Cardiac muscle cell (in vitro differentiated cells and primary cell): Measurements from ENCODE around the gene PHF12. TPM values are rescaled to one million over a fixed set of nuclear protein-coding genes. Genes with fewer than 3 reads are reported as not detected.

ENCODE experiments used
- DNase-seq, 2 donors: peaks; one replicate each; pipeline versions ENCODE4 v3.0.0 to v3.0.0-alpha.2; 2010 to 2017; ENCODE audit warnings: low read depth in 1 of 2, low spot score in 1 of 2
- H3K27ac ChIP-seq: fragments of 200-600 bp; sonication (generic); 2 replicates; pipeline ENCODE4 v1.5.1; 2016
- H3K27me3 ChIP-seq: fragments of 200-600 bp; sonication (generic); 2 replicates; pipeline ENCODE4 v1.6.0; 2016; ENCODE audit warnings: control low read depth
- H3K36me3 ChIP-seq: fragments of 200-600 bp; sonication (generic); 2 replicates; pipeline ENCODE4 v1.5.1; 2016; ENCODE audit warnings: control low read depth
- H3K4me1 ChIP-seq: fragments of 200-600 bp; sonication (generic); 2 replicates; pipeline ENCODE4 v1.8.1; 2017; ENCODE audit warnings: low read depth, mild to moderate bottlenecking, mixed run types
- H3K4me3 ChIP-seq: fragments of 200-600 bp; sonication (generic); 2 replicates; pipeline ENCODE4 v1.5.1; 2016; ENCODE audit warnings: mild to moderate bottlenecking
- H3K9me3 ChIP-seq: fragments of 200-600 bp; sonication (generic); 2 replicates; pipeline ENCODE4 v1.5.1; 2017; ENCODE audit warnings: low read depth, mild to moderate bottlenecking, control low read depth
- polyA plus RNA-seq: library from polyadenylated mRNA; unstranded; fragments of >200 nt; fragmentation: Nextera tagmentation; extraction: Ambion mirVana; gene quantifications from 2 replicates; pipeline ENCODE4 v1.2.1, GENCODE V29; 2016
- total RNA-seq: library from RNA; depleted of rRNA; stranded (reverse); fragments of >200 nt; gene quantifications from 2 replicates; pipeline ENCODE4 v1.2.3, GENCODE V29; 2016
- TF ChIP-seq, protein P1 (sequence below): IDR thresholded peaks from 2 replicates; pipeline ENCODE4 v1.5.1; 2012; ENCODE audit warnings: low read depth, mild to moderate bottlenecking, low read length

The PHF12 gene
- total and polyA plus RNA-seq, 2 experiments from 2014 or later, result 17.9 to 45.6 TPM

DNA sequence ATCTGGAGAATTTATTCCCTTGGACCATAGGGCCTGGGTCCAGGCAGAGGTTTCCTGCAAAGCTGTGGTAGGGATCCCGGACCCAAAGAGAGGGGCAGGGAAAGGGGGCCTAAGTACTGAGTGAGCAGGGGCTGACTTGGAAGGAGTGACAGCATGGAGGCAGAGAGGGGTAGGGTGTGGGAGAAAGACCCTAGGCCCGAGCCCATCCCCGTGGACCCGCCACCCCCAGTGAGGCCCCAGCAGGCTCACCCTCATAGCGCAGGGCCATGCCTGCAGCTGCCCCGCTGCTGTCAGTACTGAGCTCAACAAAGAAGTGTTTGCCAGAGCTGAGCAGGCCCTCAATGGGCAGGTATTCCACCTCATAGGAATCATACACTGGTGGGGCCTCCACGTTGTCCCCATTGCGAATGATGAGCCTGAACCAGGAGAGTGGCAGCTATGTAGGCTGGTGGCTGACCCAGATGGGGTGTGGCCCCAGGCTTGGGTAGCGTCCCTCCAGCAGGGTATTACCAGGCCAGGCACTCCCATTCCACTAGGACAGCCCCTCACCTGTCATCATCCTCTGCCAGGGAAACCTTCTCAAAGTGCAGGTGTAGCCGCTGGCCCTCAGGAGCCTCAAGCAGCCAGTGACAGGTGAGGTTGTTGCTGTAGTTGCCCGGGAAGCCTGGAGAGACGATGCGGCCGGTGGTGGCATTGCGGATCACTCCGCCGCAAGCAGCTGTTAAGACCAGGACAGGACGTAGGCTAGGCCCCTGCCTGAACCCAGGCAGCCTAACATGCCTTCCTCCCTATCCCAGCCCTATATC, 9.1 kb upstream of the PHF12 start:
- H3K4me3 ChIP-seq, result no peak overlapping the region
- H3K9me3 ChIP-seq, result no peaks in the 10 kb centered on the region
- H3K4me1 ChIP-seq, result no peaks in the 10 kb centered on the region
- no peaks in the 10 kb centered on the region for H3K27me3 ChIP-seq
- no peak overlapping the region for H3K27ac ChIP-seq
- no peak for DNase-seq
- TF ChIP-seq, protein P1, sequence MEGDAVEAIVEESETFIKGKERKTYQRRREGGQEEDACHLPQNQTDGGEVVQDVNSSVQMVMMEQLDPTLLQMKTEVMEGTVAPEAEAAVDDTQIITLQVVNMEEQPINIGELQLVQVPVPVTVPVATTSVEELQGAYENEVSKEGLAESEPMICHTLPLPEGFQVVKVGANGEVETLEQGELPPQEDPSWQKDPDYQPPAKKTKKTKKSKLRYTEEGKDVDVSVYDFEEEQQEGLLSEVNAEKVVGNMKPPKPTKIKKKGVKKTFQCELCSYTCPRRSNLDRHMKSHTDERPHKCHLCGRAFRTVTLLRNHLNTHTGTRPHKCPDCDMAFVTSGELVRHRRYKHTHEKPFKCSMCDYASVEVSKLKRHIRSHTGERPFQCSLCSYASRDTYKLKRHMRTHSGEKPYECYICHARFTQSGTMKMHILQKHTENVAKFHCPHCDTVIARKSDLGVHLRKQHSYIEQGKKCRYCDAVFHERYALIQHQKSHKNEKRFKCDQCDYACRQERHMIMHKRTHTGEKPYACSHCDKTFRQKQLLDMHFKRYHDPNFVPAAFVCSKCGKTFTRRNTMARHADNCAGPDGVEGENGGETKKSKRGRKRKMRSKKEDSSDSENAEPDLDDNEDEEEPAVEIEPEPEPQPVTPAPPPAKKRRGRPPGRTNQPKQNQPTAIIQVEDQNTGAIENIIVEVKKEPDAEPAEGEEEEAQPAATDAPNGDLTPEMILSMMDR, result no peak
- H3K36me3 ChIP-seq, result no peaks in the 10 kb centered on the region

DNA sequence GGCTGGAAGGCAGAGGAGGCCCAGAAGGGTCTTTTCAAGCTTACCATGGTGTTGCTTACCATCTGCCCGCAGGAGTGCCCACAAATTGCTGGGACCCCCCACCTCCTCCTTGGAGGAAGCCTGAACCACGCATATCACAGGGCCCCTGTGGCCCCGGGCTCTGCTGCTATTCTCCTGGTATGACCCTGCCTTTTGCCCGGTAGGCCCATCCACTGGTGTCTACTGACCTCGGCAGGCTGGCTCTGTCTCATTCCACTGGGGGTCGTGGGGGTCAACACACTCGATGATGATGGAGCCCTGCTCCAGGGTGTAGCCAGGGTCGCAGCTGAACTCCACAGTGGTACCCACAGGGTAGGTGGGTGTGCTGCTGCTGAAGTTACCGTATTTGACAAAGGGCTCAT, 8.2 kb upstream of the PHF12 start:
- no peak for DNase-seq
- no peaks in the 10 kb centered on the region for H3K27me3 ChIP-seq
- H3K36me3 ChIP-seq, result no peaks in the 10 kb centered on the region
- no peaks in the 10 kb centered on the region for H3K9me3 ChIP-seq
- H3K4me3 ChIP-seq, result no peak overlapping the region
- H3K4me1 ChIP-seq, result no peaks in the 10 kb centered on the region
- TF ChIP-seq, protein P1, result no peak
- no peak overlapping the region for H3K27ac ChIP-seq

DNA sequence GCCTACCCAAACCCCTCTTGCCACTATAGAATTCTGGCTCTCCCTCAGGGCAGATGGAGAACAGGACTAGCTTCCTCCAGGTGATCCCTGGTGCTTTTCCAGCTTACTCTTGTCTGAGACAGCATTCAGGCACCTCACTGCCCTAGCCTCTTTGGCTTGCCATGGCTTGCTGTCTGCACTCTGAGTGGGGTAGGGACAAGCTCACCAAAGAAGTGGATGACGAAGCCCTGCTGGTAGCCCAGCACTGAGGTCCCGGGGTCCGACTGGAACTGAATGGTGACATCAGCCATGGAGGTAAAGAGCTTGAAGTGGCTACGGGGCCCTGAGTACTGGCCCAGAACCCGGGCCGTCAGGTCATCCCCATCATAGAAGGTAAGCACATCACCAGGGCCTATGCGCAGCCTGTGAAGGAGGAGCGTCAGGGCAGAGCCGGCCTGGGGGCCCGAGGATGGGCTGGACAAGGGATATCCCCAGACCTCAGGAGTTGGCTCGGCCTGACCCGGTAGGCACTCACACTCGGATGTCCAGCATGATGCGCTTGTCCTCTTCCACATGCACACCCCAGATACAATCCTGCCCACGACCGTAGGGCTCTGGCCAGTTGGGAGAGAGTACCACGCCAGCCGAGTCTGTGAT, 7.6 kb upstream of the PHF12 start:
- DNase-seq, result no peak
- no peaks in the 10 kb centered on the region for H3K36me3 ChIP-seq
- H3K4me3 ChIP-seq, result no peak overlapping the region
- no peaks in the 10 kb centered on the region for H3K27me3 ChIP-seq
- no peak overlapping the region for H3K27ac ChIP-seq
- TF ChIP-seq, protein P1, result no peak
- no peaks in the 10 kb centered on the region for H3K9me3 ChIP-seq
- no peaks in the 10 kb centered on the region for H3K4me1 ChIP-seq

- TF ChIP-seq, protein P1, result no peak
- no peak for DNase-seq
- no peaks in the 10 kb centered on the region for H3K36me3 ChIP-seq
- H3K4me1 ChIP-seq, result no peaks in the 10 kb centered on the region
- no peak overlapping the region for H3K4me3 ChIP-seq
- no peaks in the 10 kb centered on the region for H3K27me3 ChIP-seq
- no peak overlapping the region for H3K27ac ChIP-seq
- no peaks in the 10 kb centered on the region for H3K9me3 ChIP-seq
Measured at GRCh38 chr17:28957992-28958355, 6.7 kb upstream of the PHF12 start.

- Histone ChIP-seq H3K27ac (no peak overlapping the region), H3K27me3 (no peaks in the 10 kb centered on the region), H3K9me3 (no peaks in the 10 kb centered on the region), H3K4me1 (no peaks in the 10 kb centered on the region), H3K36me3 (no peaks in the 10 kb centered on the region), H3K4me3 (no peak overlapping the region)
- TF ChIP-seq, protein P1, result no peak
- DNase-seq, result no peak
Measured at GRCh38 chr17:28957277-28957991, 6.1 kb upstream of the PHF12 start.
